HepG2 (cell line): ENCODE results near the gene BSG. TPM values are rescaled to one million over a fixed set of nuclear protein-coding genes. Genes with fewer than 3 reads are reported as not detected.

Source experiments
- ARNT ChIP-seq: fragments of 450-650 bp; IDR thresholded peaks from 2 replicates; pipeline ENCODE4 v1.6.1; 2017
- ATF4 ChIP-seq, 2 experiments: fragments of 450-650 bp in 1 of 2; sonication (generic) in 1 of 2; formaldehyde crosslinking; IDR thresholded peaks; 2 replicates each; pipeline versions ENCODE4 v1.5.0 to v1.8.0; 2020 to 2022; ENCODE audit warnings: mild to moderate bottlenecking in 1 of 2, missing genetic modification reagents in 1 of 2
- DR1 ChIP-seq: sonication (generic); formaldehyde crosslinking; IDR thresholded peaks from 2 replicates; pipeline ENCODE4 v1.8.0; 2021; ENCODE audit warnings: mild to moderate bottlenecking, missing genetic modification reagents, inconsistent platforms
- EED ChIP-seq: sonication (generic); formaldehyde crosslinking; IDR thresholded peaks from 2 replicates; pipeline ENCODE4 v1.5.0; 2020; ENCODE audit warnings: mild to moderate bottlenecking, missing genetic modification reagents
- ELF3 ChIP-seq: IDR thresholded peaks from 2 replicates; pipeline ENCODE4 v1.6.1; 2016; ENCODE audit warnings: missing genetic modification reagents, missing compliant biosample characterization
- ESRRA ChIP-seq: sonication (generic); formaldehyde crosslinking; IDR thresholded peaks from 2 replicates; pipeline ENCODE4 v1.5.1; 2020; ENCODE audit warnings: mild to moderate bottlenecking, low read depth, missing genetic modification reagents
- HDAC1 ChIP-seq: sonication (generic); formaldehyde crosslinking; IDR thresholded peaks from 2 replicates; pipeline ENCODE4 v1.5.1; 2020; ENCODE audit warnings: mild to moderate bottlenecking, missing genetic modification reagents
- IKZF1 ChIP-seq: fragments of 450-650 bp; IDR thresholded peaks from 2 replicates; pipeline ENCODE4 v1.7.1; 2016
- POGK ChIP-seq: sonication (generic); formaldehyde crosslinking; conservative IDR thresholded peaks from 2 replicates; pipeline ENCODE4 v1.8.0; 2022; ENCODE audit warnings: mild to moderate bottlenecking, moderate library complexity, missing genetic modification reagents
- PRDM10 ChIP-seq: sonication (generic); formaldehyde crosslinking; IDR thresholded peaks from 2 replicates; pipeline ENCODE4 v1.4.0; 2020; ENCODE audit warnings: low read depth, missing genetic modification reagents
- SETDB1 ChIP-seq: sonication (generic); formaldehyde crosslinking; IDR thresholded peaks from 2 replicates; pipeline ENCODE4 v1.5.1; 2020; ENCODE audit warnings: missing genetic modification reagents, mild to moderate bottlenecking, borderline replicate concordance
- SKI ChIP-seq: fragments of 450-650 bp; IDR thresholded peaks from one replicate; pipeline ENCODE4 v1.6.1; 2018; ENCODE audit warnings: mild to moderate bottlenecking; ENCODE audit not compliant: partially characterized antibody
- STAT6 ChIP-seq: sonication (generic); formaldehyde crosslinking; IDR thresholded peaks from 2 replicates; pipeline ENCODE4 v1.4.0; 2020; ENCODE audit warnings: missing genetic modification reagents, mild to moderate bottlenecking, borderline replicate concordance
- TBL1XR1 ChIP-seq: fragments of 150-350 bp; IDR thresholded peaks from 2 replicates; pipeline ENCODE4 v1.6.1; 2014; ENCODE audit warnings: borderline replicate concordance, low read length; ENCODE audit not compliant: partially characterized antibody
- ZBTB8A ChIP-seq: sonication (generic); formaldehyde crosslinking; IDR thresholded peaks from 2 replicates; pipeline ENCODE4 v1.4.0; 2020; ENCODE audit warnings: mild to moderate bottlenecking, low read depth, missing genetic modification reagents, borderline replicate concordance
- ZFP1 ChIP-seq: IDR thresholded peaks from 2 replicates; pipeline ENCODE4 v1.6.1; 2016
- ZFP36L2 ChIP-seq: sonication (generic); formaldehyde crosslinking; IDR thresholded peaks from 2 replicates; pipeline ENCODE4 v1.4.0; 2020; ENCODE audit warnings: missing genetic modification reagents
- ZNF570 ChIP-seq: sonication (generic); formaldehyde crosslinking; IDR thresholded peaks from 2 replicates; pipeline ENCODE4 v1.4.0; 2020; ENCODE audit warnings: mild to moderate bottlenecking, missing genetic modification reagents, borderline replicate concordance
- polyA plus RNA-seq, 8 experiments: library from polyadenylated mRNA; depleted of rRNA in 3 of 8; stranded (reverse) in 7 of 8; unstranded in 1 of 8; fragments of >200 nt; fragmentation: Illumina TruSeq in 4 of 8; extraction: Trizol in 4 of 8; gene quantifications; 2 replicates each; pipeline versions ENCODE4 v1.2.1 to v1.2.3, GENCODE V29; 2011 to 2016; ENCODE audit warnings: low read depth in 4 of 8, missing spikeins in 1 of 8, mixed read lengths in 1 of 8; ENCODE audit not compliant: insufficient read depth in 1 of 8
- total RNA-seq, 5 experiments: library from RNA; depleted of rRNA; stranded (reverse); fragments of >200 nt; fragmentation: Illumina TruSeq; extraction: Trizol; gene quantifications; 2 replicates each; pipeline ENCODE4 v1.2.3, GENCODE V29; 2016; ENCODE audit warnings: low read depth in 1 of 5

Gene BSG
- total and polyA plus RNA-seq, 2 of the 13 experiments (the other 11 are each of a cell fraction or from before 2014, with no cell fraction given): 309 to 754 TPM

- TF ChIP-seq STAT6 (CRISPR knock-in tag) (no peak), POGK (CRISPR knock-in tag) (no peak; the same call in 1 of the 2 replicates), ZFP36L2 (0 out of 2 replicates have a peak, but pooled peaks have one; percentile 66), EED (CRISPR knock-in tag) (no peak), SKI (no peak), ZNF570 (no peak), DR1 (CRISPR knock-in tag) (no peak), TBL1XR1 (no peak), ELF3 (CRISPR knock-in tag) (peak; percentile 43; the same call in 1 of the 2 replicates), IKZF1 (no peak), ESRRA (CRISPR knock-in tag) (no peak), ATF4 (CRISPR knock-in tag; IDR thresholded peaks at IDR 0.05) (no peak), ZBTB8A (CRISPR knock-in tag) (no peak), ARNT (no peak), PRDM10 (CRISPR knock-in tag) (no peak), ZFP1 (CRISPR knock-in tag) (no peak), SETDB1 (CRISPR knock-in tag) (no peak), HDAC1 (CRISPR knock-in tag) (no peak)
Measured at GRCh38 chr19:591099-591958, 18.9 kb downstream of the BSG start (continued).
